ENCODE data around the gene TIMM23. TPM values are rescaled to one million over a fixed set of nuclear protein-coding genes. Genes with fewer than 3 reads are reported as not detected.
A peak's percentile ranks its signal among the peaks of the same experiment; 100 is the strongest.
"Not testable (repeated sequence)": the region's sequence is repeated elsewhere in the genome, so short reads cannot be mapped to it uniquely, and the experiment has no call there.

TIMM23 gene, protein sequence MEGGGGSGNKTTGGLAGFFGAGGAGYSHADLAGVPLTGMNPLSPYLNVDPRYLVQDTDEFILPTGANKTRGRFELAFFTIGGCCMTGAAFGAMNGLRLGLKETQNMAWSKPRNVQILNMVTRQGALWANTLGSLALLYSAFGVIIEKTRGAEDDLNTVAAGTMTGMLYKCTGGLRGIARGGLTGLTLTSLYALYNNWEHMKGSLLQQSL
- polyA plus RNA-seq (2013, experiment 1 of 4) = 88.2 TPM
- polyA plus RNA-seq (2013, experiment 2 of 4) = 94.0 TPM
- 72.4 TPM for polyA plus RNA-seq (2013, experiment 3 of 4)
- polyA plus RNA-seq (2013, experiment 4 of 4) = 79.9 TPM

DNA sequence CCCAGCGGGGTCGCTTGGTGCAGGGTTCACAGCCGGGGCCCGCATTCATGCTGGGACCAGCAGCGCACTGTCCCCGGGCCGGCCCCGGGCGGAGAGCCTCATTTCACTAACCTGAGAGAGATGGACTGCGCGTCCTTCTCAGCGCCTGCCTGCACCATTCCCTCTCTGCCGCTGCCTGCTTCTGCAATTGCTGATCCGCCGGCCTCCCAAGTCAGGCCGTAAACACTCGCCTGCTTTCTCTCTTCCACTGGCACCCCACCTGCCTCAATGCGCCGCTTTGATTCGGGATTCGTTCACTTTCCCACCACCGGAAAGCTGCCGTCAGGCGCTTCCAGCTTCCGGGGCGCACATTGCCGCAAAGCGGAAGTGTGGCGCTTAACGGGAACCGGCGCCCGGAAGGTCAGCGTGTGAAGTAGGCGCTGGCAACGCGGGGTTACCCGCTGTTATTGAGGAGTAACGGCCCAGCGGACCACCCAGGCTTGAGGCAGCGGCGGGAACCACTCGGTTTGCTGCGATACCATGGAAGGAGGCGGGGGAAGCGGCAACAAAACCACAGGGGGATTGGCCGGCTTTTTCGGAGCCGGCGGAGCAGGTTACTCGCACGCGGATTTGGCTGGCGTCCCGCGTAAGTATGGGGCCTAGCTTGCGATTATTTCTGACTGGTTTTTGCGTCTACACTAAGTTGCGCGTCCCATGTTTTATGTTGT lies at the start of gene TIMM23:
Gene TIMM23 (plus strand): TSS at position 384 of the 707 bp plus-strand sequence. CDS start 136 bp downstream, at position 520.
- peak within 1 kb of the TSS; percentile 49 for H3K4me3 ChIP-seq (ENCODE audit: insufficient read depth, low read depth, low read length)
- not testable (repeated sequence) for H3K4me1 ChIP-seq (ENCODE audit: control insufficient read depth, insufficient read depth, low read length); H3K9me3 ChIP-seq (ENCODE audit: control insufficient read depth, low read length); H3K27me3 ChIP-seq (ENCODE audit: control insufficient read depth, insufficient read depth, low read length, poor library complexity, severe bottlenecking); H3K36me3 ChIP-seq (ENCODE audit: control insufficient read depth, insufficient read depth, low read length)
- WGBS, 2 experiments = 0% methylated on average over 60 of the region's 60 CpGs
- H3K27ac ChIP-seq (ENCODE audit: insufficient read depth, low read depth, low read length, poor library complexity, severe bottlenecking) = peak within 1 kb of the TSS; percentile 51

DNA sequence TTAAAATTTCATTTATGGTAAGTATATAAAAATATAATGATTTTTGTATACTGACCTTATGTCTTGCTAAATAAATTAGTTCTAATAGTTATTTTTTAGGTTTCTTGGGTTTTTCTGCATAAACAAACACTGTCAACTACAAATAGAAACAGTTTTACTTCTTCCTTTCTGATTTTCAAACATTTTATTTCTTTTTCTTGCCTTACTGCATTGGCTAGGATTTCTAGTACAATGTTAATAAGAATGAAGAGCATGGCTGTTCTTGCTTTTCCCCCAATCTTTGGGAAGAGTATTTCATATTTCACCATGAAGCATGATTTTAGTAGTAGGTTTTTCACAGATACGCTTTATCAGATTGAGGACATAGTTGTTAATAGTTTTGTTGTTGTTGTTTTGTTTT lies 45.5 kb upstream of the TIMM23 start:
- not testable (repeated sequence) for H3K9me3 ChIP-seq (ENCODE audit: control insufficient read depth, low read length); H3K4me3 ChIP-seq (ENCODE audit: insufficient read depth, low read depth, low read length); H3K27me3 ChIP-seq (ENCODE audit: control insufficient read depth, insufficient read depth, low read length, poor library complexity, severe bottlenecking); H3K27ac ChIP-seq (ENCODE audit: insufficient read depth, low read depth, low read length, poor library complexity, severe bottlenecking); H3K36me3 ChIP-seq (ENCODE audit: control insufficient read depth, insufficient read depth, low read length); H3K4me1 ChIP-seq (ENCODE audit: control insufficient read depth, insufficient read depth, low read length)
- 93 to 95% methylated on average over 1 of the region's 1 CpG for WGBS, 2 experiments

DNA sequence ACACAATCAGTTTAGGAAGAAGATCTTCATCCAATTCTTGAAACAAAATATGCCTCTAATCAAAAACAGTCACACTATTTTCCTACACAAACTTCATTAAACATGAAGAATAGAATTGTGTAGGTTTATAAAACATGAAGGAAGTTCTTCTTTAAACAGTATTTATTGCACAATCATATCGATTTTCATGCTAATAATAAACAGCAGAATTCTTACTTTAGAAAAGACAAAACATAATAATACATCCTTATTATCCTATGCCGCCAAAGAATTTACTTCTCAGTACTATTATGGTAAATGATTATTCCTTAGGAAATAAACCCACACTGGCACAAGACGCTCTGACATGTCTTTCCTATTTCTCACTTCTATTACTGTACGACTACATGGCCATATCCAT lies 41.0 kb upstream of the TIMM23 start:
- not testable (repeated sequence) for H3K27ac ChIP-seq (ENCODE audit: insufficient read depth, low read depth, low read length, poor library complexity, severe bottlenecking); H3K36me3 ChIP-seq (ENCODE audit: control insufficient read depth, insufficient read depth, low read length); H3K9me3 ChIP-seq (ENCODE audit: control insufficient read depth, low read length); H3K27me3 ChIP-seq (ENCODE audit: control insufficient read depth, insufficient read depth, low read length, poor library complexity, severe bottlenecking); H3K4me1 ChIP-seq (ENCODE audit: control insufficient read depth, insufficient read depth, low read length); H3K4me3 ChIP-seq (ENCODE audit: insufficient read depth, low read depth, low read length)
- 92% methylated on average over 1 of the region's 4 CpGs; no CpG with 5 or more reads in 1 of the 2 experiments for WGBS, 2 experiments

DNA sequence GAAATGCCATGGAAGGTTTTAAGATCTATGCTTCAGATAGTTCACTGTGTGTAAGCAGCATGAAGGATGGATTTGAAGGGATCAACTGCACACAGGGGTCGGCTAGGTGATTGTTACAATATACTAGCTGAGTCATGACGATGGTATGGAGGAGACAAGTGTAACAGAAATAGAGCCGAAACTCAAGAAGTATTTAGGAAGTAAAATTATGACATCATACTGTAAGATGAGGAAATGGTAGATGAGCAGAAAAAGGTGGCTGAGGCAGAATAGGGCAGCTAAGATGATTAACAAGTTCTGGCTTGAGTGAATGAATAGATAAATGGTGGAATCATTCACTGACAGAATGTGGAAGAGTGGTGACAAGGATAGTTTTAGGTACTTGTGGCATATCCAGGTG lies 37.5 kb upstream of the TIMM23 start:
- not testable (repeated sequence) for H3K36me3 ChIP-seq (ENCODE audit: control insufficient read depth, insufficient read depth, low read length); H3K27ac ChIP-seq (ENCODE audit: insufficient read depth, low read depth, low read length, poor library complexity, severe bottlenecking); H3K9me3 ChIP-seq (ENCODE audit: control insufficient read depth, low read length); H3K4me3 ChIP-seq (ENCODE audit: insufficient read depth, low read depth, low read length); H3K4me1 ChIP-seq (ENCODE audit: control insufficient read depth, insufficient read depth, low read length); H3K27me3 ChIP-seq (ENCODE audit: control insufficient read depth, insufficient read depth, low read length, poor library complexity, severe bottlenecking)
- 94 to 96% methylated on average over 2 of the region's 3 CpGs for WGBS, 2 experiments

DNA sequence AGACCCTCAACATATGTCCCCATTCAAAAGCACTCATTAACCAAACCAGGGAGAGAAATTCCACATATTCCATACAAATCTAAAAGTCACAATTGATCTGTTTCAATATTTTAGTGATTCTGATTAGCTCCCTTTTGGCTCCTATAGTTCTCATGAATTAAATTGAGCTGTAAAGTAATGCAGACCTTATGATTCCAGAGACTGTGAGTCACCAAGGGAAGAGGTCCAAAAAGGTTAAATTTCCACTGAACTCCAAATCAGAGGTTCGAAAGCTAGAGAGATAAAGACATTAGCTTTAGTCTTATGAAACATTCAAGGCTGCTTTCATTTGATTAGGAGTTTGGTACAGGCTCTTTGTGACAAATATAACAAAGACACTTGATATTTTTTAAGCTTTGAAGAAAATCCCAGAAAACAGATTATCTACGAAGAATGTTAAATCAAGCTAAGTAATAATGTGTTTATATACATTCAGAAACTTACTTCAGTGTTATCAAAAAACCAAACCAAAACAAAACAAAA lies 33.1 kb upstream of the TIMM23 start:
- H3K4me1 ChIP-seq (ENCODE audit: control insufficient read depth, insufficient read depth, low read length); H3K9me3 ChIP-seq (ENCODE audit: control insufficient read depth, low read length); H3K27ac ChIP-seq (ENCODE audit: insufficient read depth, low read depth, low read length, poor library complexity, severe bottlenecking); H3K36me3 ChIP-seq (ENCODE audit: control insufficient read depth, insufficient read depth, low read length); H3K4me3 ChIP-seq (ENCODE audit: insufficient read depth, low read depth, low read length); H3K27me3 ChIP-seq (ENCODE audit: control insufficient read depth, insufficient read depth, low read length, poor library complexity, severe bottlenecking): not testable (repeated sequence)
- WGBS, 2 experiments = 100% methylated on average over 1 of the region's 2 CpGs

DNA sequence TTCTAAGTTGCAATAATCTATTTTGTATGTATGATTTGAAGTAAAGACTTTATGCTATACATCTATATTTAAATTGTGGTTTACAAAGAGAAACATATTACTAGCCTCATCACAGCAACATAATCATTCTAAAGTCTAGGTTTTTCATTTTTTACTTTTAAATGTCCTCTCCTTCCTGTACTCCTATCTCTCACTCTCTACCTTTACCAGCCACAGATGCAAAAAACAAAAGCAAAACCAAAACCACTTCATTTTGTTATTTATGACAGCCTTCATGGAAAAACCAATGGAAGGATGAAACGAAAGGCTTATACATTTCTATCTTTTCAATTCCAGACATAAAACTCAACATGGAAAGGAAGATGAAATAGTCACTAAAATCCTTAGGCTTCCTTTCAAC lies 31.1 kb upstream of the TIMM23 start:
- H3K9me3 ChIP-seq (ENCODE audit: control insufficient read depth, low read length) = not testable (repeated sequence)
- no CpG with 5 or more reads among the region's 1 CpG for WGBS, 2 experiments

DNA sequence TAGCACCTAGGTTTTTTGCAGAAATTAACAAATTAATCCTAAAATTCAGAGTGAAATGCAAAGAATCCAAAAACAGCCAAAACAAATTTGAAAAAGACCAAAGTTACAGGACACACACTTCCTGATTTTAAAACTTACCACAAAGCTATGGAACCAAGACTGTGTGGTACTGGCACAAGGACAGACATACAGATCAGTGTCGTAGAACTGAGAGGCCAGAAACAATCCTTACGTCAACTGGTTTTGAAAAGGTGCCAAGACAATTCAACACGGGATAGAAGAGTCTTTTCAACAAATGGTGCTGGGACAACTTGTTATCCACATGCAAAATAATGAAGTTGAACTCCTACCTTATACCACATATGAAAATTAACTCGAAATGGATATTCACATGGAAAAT lies 26.8 kb upstream of the TIMM23 start:
- H3K27ac ChIP-seq (ENCODE audit: insufficient read depth, low read depth, low read length, poor library complexity, severe bottlenecking); H3K36me3 ChIP-seq (ENCODE audit: control insufficient read depth, insufficient read depth, low read length); H3K27me3 ChIP-seq (ENCODE audit: control insufficient read depth, insufficient read depth, low read length, poor library complexity, severe bottlenecking); H3K9me3 ChIP-seq (ENCODE audit: control insufficient read depth, low read length); H3K4me3 ChIP-seq (ENCODE audit: insufficient read depth, low read depth, low read length); H3K4me1 ChIP-seq (ENCODE audit: control insufficient read depth, insufficient read depth, low read length): not testable (repeated sequence)
- WGBS, 2 experiments = 93 to 100% methylated on average over 2 to 3 of the region's 4 CpGs

More for the DNA sequence above, 31.1 kb upstream of the TIMM23 start:
- not testable (repeated sequence) for H3K27me3 ChIP-seq (ENCODE audit: control insufficient read depth, insufficient read depth, low read length, poor library complexity, severe bottlenecking); H3K4me3 ChIP-seq (ENCODE audit: insufficient read depth, low read depth, low read length); H3K27ac ChIP-seq (ENCODE audit: insufficient read depth, low read depth, low read length, poor library complexity, severe bottlenecking); H3K4me1 ChIP-seq (ENCODE audit: control insufficient read depth, insufficient read depth, low read length); H3K36me3 ChIP-seq (ENCODE audit: control insufficient read depth, insufficient read depth, low read length)

DNA sequence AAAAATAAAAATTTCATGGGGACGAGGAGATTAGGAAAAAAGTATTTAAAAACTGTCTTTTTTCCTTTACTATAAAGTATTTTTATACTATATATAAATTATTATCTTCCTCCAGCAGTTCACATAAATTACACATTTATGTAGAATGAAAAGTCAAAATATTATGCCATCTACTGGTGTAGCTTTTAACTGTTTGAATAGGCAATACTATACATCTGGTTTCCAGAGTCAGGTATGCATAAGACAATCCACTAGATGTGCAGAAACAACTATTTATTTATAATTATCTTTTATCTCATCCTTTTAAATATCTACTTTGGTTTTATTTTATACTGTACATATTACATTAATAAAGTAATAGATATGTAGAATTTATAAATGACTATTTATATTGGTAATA lies 24.9 kb upstream of the TIMM23 start:
- no CpG with 5 or more reads among the region's 1 CpG for WGBS, 2 experiments
- H3K27ac ChIP-seq (ENCODE audit: insufficient read depth, low read depth, low read length, poor library complexity, severe bottlenecking); H3K36me3 ChIP-seq (ENCODE audit: control insufficient read depth, insufficient read depth, low read length); H3K4me3 ChIP-seq (ENCODE audit: insufficient read depth, low read depth, low read length); H3K4me1 ChIP-seq (ENCODE audit: control insufficient read depth, insufficient read depth, low read length); H3K9me3 ChIP-seq (ENCODE audit: control insufficient read depth, low read length); H3K27me3 ChIP-seq (ENCODE audit: control insufficient read depth, insufficient read depth, low read length, poor library complexity, severe bottlenecking): not testable (repeated sequence)

DNA sequence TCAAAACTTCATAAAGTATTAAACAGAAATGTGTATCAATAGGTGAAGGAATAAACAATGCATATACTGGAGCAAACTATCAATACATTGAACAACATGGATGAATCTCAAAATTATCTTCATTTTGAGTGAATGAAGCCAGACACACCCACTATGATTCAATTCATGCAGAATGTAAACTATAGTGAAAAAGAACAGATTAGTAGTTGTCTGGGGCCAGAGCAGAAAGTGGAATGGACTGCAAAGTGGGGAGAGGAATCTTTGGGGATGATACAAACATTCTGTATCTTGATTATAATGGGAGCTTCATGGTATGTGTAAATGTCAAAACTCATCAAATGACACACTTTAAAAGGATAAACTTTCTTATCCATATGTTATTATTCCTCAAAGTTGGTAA lies 23.5 kb upstream of the TIMM23 start:
- H3K9me3 ChIP-seq (ENCODE audit: control insufficient read depth, low read length); H3K27me3 ChIP-seq (ENCODE audit: control insufficient read depth, insufficient read depth, low read length, poor library complexity, severe bottlenecking); H3K36me3 ChIP-seq (ENCODE audit: control insufficient read depth, insufficient read depth, low read length); H3K4me1 ChIP-seq (ENCODE audit: control insufficient read depth, insufficient read depth, low read length); H3K4me3 ChIP-seq (ENCODE audit: insufficient read depth, low read depth, low read length); H3K27ac ChIP-seq (ENCODE audit: insufficient read depth, low read depth, low read length, poor library complexity, severe bottlenecking): not testable (repeated sequence)

DNA sequence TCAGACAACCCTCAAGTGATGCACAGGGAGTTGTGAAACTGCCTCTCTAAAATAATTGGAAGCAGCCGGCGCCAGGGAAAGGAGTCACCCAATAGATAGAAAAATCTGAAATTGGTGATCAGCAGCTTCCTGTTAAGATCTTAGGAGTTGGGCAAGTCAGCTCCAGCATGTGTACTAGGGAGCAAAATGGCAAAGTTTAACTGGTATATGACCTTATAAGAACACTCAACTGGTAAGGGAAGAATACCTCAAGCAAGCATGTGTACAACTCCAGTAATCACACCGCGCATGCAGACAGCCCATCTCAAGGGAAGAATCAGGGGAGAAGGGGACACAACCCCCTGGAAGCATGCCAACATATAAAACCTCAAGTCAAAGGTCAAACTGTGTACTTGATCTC lies 17.9 kb upstream of the TIMM23 start:
- WGBS, 2 experiments = 85% methylated on average over 2 of the region's 4 CpGs; no CpG with 5 or more reads in 1 of the 2 experiments
- H3K4me3 ChIP-seq (ENCODE audit: insufficient read depth, low read depth, low read length); H3K27me3 ChIP-seq (ENCODE audit: control insufficient read depth, insufficient read depth, low read length, poor library complexity, severe bottlenecking); H3K9me3 ChIP-seq (ENCODE audit: control insufficient read depth, low read length); H3K27ac ChIP-seq (ENCODE audit: insufficient read depth, low read depth, low read length, poor library complexity, severe bottlenecking); H3K4me1 ChIP-seq (ENCODE audit: control insufficient read depth, insufficient read depth, low read length); H3K36me3 ChIP-seq (ENCODE audit: control insufficient read depth, insufficient read depth, low read length): not testable (repeated sequence)
